ENCODE data around the gene WNT7B.

WNT7B gene

DNA sequence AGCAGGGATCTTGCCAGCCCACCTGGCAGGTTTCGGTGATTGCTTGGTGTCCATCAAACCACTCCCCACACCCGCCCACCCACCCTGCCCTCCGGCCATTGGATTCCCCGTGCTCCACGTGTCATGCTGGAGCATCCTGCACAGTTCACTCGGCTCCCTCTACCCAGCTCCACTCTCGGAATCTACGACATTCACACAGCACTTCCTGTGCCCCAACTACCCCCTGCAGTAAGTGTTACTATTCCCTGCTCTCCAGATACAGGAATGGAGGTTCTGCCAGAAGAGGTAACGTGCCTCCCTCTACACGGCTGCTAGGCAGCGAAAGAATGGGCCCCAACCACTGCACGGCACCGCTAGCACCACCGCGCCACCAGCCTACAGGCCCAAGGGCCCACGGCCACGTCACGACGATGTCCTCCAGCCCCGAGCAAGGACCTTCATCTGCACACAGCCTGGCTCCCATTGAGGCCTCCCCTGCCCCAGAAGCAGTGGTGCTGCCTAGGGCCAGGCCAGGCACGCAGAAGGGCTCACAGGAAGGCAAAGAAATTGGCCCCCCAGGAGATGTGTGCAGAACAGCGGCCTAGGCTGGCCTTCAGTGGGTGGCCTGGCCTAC lies 27.6 kb downstream of the WNT7B start:
- DNase-seq = no peak

DNA sequence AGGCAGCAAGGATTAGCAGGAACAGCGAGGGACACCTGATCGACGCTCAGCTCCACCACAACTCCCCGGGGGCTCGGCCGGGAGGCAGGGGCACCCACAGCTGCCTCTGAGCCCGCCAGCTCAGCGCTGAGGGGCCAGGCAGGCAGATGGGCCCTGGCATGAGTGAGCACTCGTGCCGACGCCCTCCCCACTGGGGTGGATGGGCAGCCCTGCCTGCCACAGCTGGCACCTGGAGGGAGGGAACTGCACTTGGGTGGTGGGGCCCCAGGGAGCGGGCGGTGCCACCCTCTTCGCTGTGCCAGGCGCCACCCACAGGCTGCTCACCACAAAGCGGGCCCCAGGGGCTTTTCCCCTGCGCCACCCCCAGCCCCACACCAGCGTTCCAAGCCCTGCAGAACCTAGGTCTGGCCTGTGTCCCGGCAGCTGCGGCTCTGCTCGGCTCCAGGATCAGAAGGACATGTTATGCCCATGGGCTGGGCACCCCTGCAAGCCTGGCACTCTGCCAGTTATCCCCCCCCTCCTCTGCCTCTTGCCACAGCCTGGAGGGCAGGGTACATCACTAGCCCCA lies 28.8 kb downstream of the WNT7B start:
- no peak for DNase-seq

DNA sequence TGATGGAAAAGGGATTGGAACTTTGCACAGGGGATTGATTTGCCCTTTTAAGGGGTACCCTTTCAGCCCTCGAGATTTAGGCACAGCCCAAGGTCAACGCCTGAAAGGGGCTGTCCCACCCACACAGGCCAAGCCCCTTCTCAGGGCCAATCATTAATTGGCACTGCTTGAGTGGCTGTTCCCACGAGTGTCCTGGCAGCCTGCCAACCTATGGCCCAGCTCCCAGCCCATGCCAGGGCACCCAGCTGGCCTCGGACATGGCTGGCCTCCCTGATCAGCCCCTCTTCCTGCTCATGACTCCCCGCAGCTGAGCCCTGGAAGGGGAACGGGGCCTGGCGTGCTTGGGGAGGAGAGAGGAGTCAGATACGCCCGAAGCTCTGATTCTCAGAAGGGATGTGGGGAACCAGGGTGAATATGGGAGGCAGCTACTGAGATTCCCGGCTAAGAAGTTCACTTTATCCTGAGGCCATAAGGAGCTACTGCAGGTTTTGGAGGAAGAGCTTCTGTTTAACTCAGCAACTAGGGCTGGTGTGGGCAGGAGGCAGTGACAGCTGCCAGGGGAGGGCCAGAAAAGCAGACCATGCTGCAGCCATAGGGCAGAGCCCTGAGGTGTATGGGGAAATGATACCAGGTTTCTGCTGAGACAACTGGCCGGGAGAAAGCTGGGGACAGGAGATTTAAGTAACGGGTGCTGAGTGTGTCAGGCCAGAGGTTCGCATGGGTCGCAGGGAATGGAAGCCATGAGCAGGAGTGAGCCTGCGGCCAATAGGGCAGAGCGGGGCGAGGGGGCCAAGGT lies 30.0 kb downstream of the WNT7B start:
- DNase-seq = no peak

DNA sequence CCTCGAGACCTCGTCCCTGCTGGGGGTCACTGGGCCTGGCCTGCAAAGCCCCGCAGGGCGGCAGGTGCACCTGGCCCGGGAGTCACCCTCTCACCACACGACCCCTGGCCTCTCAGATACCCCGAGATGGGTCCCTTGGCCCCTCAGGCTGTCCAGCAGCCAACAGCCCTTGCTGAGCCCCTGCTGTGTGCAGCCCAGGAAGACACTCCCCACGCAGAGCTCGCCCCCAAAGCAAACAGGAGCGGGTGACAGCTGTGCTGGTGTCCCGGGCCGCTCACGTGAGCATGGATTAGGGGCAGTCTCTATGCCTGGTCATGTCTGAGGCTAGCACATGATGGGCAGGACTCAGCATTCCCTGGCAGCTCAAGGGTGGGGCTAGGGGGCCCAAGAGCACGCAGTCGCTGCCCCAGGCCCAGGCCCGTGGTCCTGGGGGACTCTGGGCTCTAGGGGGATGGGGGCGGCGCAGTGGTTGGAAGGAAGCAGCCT lies 31.3 kb downstream of the WNT7B start:
- no peak for DNase-seq

DNA sequence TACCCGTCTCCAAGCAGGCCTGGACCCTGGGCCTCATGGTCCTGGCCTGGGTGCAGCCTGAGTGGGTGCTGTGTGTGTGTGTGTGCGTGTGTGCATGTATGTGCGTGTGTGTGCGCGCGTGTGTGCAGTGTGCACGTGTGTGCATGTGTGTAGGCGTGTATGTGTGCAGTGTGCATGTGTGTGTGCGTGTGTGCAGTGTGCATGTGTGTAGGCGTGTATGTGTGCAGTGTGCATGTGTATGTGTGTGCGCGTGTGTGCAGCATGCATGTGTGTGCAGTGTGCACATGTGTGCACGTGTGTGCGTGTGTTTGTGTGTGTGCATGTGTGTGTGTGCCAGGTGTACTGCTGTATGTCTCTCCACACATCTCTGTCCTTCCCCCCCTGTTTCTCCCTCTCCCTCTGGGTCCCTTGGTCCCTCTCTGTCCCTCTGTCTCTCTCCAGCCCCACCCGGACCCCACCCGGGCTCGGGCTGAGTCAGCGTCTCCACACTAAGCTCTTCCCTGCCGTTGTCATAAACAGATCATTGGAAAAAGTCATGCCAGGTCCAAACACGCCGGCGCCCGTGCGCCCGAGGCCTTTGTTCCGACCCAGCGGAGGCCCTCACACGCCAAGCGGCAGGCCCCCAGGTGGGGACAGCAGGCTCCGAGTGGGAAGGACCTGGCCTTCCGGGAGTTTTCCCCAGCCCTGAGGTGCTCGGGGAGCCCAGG lies 34.0 kb downstream of the WNT7B start:
- DNase-seq = no peak

DNA sequence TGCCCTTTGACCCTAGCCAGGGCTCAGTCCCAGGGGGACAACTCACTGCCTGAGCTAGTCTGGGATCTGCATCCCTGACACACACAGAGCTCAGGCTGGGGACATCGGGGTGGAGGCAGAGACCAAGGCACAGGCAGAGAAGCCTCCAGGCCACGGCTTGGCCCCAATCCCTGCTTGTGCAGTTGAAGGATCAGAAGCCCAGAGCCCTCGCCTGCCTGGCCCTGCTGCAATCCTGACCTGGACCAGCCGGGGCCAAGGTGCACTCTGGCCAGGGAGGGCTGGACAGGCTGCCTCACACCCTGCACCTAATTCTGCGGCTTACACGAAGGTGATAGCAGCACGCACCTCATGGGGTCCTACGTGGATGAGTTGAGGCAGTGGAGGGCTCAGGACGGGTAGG lies 34.6 kb downstream of the WNT7B start:
- no peak for DNase-seq

DNA sequence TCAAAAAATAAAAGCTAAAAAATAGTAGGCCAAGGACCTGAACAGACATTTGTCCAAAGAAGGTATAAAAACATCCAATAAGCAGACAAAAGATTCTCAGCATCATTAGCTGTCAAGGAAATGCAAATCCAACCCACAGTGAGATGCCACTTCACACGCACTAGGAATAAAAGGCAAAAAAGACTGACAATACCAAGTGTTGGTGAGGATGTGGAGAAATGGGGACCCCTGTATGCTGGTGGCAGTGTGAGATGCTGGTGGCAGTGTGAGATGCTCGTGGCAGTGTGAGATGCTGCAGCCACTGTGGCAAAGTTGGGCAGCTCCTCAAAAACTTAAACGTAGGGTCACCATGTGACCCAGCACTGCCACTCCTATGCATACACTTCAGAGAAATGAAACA lies 38.0 kb downstream of the WNT7B start:
- no peak for DNase-seq

DNA sequence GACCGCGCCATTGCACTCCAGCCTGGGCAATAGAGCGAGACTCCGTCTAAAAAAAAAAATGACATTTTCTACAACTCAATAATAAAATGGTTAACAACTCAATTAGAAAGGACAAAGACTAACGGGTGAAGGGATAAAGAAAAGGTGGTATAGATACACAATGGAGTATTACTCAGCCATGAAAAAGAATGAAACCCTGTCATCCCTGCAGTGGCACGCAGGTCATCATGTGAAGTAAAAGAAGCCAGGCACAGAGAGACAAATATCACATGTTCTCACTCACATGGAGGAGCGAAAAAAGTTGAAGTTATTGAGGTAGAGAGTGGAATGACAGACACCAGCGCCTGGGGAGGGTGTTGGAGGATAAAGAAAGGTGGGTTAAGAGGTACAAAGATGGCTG lies 39.0 kb downstream of the WNT7B start:
- DNase-seq = no peak

DNA sequence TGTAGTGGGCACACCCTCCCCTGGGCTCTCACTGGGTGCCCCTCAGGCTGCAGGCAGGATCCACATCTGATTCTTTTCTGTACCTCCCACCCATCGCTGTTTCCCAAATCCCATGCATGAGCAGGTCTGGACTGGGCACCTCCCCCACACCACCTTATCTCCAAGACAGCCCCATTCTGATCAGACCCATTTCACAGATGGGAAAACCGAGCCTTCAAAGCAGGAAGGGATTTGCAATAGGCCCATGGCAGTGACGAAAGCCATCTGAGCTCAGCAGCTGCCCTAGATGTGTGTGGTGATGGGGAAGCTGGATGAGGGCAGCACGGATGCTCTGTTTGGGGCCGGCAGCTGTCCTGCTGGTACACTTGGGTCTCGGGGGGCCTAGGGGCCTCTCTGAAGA lies 41.4 kb downstream of the WNT7B start:
- DNase-seq = no peak

DNA sequence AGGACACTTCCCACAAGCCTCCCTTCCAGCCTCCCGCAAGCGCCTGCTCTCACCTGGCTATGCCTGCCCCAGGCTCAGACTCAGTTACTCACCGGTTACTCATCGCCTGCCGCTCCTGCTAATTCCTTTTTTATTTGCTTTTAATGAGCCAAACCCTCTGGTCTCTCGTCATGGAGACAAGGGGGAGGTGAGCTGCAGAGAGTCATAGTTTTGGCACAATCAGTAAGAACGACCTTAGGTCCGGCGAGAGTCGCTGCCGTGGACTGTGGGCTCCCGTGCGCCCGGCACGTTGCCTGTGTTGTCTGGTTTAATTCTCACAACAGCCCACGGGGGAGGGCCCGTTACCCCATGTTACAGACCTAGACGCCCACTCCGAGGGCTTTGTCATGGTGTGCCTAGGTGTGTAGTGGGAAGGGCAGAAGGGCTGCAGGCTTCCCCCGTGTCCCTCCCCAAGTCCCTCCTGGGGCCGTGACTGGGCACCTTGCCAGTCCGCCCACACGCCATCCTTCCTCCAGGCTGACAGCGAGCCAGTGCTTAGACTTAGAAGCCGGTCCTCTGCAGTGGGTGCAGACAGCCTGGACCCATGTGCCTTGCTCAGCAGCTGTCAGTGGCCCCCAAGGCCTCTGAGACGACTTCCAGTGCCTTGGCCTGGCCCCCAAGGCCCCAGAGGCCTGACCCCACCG lies 42.2 kb downstream of the WNT7B start:
- DNase-seq = no peak

DNA sequence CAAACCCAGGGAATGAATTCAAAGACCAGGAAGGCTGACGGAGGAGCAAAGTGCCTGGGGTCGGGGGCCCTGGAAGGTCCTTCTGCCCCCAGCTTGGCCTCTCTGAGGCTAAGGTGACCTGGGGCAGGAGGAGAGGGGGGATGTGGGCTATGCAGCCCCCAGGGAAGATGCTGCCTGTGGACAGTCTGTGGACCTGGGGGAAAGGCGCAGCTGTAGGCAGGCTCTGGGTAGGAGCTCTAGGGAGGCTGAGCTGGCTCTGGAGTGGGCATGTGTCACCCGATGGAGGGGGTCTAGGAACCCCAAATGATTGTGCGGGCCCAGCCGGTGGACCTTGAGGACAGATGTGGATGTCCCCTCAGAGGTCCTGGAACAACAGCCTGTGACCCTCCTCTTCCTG lies 42.8 kb downstream of the WNT7B start:
- DNase-seq = no peak

DNA sequence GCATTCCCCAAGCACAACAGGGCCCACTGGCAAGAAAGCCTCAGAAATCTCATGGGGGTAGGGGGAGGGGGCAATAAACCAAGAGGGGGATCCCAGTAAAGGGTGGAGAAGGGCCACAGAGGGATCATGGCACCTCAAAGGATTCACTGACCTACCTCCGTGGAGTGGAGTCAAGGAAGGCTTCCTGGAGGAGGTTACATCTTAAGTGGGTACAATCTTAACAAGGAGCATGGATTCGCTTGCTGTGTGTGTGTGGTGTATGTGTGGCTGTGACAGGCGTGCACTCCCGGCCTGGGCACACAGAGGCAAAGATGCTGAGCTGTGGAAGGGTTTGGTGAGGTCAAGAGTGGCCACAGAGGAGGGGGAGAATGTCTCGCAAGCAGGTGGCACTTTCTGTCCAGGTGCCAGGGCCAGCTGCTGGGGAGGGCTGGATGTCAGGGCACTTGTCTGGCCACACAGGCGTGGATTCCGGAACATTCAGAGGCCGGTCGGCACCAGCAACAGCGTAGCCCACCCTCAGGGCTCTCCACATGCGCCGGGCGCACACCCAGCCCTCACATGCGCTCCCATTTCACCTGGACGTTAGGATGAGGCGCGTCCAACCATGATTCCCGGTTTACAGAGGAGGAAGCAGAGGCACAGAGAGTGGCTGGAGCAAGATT lies 43.3 kb downstream of the WNT7B start:
- DNase-seq = no peak

DNA sequence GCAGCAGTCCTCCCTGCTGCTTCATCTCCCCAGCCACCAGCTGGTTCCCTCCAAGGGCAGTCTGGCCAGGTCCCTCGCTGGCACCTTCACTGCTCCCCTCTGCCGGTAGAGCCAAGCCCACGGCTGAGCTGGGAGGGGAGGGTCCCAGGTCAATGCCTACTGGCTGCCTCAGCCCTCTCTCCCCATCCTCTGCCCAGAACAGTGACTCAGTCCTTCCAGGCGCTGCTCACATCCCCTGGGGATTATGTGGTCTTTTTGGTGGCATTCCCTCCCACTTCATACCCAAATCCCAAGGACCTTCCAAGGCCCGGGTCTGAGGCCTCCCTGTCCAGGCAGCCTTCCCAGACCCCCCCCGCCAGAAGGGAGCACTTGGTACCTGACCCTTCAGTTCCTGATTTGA lies 44.9 kb downstream of the WNT7B start:
- no peak for DNase-seq

DNA sequence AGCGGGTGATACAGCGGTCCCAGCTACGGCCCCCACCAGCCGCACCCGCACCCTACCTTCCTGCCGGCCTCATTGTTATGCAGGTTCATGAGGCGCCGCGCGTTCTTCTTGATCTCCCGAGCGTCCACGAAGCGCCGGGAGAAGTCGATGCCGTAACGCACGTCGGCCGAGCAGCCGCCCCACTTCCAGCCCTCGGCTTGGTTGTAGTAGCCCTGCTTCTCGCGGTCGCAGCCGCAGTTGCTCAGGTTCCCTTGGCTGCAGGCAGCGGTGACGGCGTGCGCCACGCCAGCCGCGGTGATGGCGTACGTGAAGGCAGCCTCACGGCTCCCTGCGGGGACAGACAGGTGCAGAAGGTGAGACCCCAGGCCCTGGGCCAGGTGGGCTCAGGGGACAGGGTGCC lies 45.9 kb downstream of the WNT7B start:
- DNase-seq = no peak

DNA sequence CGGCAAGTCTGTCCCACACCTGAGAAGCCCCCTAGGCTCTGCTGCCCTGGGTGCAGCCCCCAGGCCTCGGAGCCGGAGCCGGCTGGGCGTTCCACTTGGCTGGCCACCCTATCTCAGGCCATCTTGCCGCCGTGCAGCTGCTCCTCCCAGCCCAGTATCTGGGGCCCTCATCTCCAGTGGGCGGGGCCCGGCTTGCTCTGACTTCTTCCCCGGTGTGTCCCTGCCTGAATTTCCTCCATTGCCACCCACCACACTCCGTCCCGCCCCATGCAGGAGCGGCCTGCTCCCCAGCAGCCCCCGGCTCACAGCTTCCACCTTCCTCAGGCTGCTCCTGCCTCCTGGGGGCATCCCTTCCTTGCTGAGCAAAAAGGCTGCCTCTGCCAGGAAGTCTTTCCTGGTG lies 46.6 kb downstream of the WNT7B start:
- DNase-seq = no peak

DNA sequence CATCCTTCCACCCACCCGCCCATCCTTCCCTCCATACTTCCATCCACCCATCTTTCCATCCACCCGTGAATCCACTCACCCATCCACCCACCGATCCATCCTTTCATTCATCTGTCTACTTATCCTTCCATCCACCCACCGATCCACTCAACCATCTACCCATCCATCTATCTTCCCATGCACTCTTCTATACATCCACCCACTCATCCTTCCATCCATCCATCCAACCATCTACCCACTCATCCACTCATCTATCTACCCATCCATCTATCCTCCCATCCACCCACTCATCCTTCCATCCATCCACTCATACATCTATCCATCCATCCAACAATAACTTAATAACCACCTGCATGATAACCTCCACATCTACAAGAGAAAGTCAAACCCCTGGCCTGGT lies 47.3 kb downstream of the WNT7B start:
- no peak for DNase-seq

DNA sequence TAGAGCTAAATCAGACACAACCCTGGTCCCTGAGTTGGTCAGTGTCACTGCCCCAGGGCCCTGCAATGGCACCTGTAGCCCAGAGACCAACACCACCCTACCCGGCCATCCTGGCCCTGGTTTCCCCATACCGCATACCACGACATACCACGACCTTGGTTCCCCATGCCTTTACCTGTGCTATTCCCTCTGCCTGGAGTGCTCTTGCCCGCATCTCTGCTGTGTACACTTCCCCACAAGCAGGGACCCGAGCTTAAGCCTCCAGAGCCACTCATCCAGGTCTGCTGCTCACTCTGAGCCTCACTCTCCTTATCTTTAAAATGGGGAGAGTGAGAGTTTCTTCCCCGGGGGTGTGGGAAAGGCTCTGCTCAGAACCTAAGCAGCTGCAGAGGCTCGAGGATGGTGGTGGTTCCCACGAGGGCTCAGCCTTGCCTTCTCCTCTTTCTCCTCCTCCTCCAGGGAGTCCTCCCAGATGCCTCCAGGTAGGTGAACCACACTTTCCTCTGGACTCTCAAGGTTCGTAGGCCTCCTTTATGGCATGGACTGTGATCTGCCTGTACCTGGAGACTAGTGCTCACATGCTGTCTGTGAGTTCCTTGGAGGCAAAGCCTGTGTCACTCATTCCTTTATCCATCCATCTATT lies 48.1 kb downstream of the WNT7B start:
- DNase-seq = no peak

DNA sequence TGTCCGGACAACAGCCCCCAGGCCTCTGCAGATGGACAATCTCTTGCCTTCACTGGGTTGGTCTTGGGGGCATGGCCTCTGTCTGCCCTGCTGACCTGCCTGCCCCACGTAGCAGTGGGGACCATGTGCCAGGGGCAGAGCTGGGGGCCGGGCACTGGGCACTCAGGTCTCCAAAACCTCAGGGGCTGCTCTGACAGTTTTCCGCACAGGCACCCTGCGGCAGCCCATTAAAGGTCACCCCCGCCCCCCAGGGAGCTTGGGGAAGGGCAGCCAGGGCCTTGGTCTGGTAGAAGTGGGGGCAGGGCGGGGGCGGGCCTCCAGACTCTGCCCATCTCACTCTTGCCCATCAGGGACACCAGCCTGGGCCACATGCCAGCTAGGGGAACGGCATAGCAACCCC lies 49.9 kb downstream of the WNT7B start:
- no peak for DNase-seq

DNA sequence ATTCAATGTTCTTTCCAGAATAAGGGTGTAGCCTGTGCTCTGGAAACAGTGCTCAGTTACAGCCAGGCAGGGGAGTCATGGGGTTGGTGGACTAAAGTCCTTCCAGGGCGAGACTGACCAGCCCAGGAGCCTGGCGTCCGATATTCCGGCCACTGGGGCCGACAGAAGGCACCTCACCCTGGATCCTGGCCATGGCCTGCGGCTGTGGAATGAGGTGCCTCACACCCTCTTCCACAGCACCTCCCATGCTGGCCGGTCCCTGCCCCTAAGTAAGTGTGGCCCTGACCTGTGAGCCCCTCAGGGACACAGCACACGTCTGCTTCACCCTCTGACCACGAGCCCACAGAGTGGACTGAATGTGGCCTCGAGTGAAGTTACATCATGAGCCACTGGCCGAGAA lies 50.5 kb downstream of the WNT7B start:
- DNase-seq = no peak

DNA sequence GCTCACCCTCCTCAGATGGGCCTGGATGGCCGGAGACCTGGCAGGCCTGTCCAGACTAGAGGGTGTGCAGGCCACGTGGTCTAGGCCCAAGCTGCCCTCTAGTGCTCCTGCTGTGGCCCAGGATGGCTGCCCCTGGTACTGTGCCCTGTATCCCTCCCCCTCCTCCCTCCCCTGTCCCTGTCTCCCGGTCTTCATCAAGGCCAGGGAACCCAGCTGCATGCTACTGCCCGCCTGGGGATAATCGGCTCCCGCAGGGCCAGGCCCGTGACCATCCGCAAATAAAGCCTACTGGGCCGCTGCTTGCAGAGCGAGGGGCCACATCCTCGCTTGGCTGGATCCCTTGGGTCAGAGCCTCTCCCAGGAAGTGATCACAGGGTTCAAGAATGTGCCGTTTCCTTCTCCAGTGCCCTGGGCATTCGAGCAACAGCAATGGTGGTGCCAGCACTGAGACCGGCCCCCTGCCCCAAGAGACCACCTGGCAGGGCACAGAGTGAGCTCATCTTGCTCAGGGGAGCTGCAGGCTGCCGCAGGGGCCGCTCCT lies 51.1 kb downstream of the WNT7B start:
- DNase-seq = no peak

DNA sequence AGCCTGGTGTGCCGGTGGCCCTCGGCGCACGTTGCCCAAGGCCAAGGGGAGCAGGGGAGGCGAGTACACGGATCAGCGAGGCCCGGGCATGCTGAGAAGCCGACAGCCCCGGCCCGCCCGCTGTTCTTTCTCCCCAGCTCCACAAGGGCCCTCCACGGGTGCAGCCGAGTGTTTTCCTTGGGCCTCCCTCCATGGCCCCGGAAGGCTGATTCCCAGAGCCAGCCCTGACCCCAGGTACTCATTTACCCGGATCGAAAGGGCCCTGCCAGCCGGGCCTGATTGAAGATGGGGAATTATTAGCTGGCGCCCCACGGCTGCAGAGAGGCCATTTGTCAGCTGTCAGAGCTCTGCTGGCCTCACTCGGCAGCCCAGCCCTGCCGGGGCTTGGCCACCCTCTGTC lies 53.1 kb downstream of the WNT7B start:
- no peak for DNase-seq

DNA sequence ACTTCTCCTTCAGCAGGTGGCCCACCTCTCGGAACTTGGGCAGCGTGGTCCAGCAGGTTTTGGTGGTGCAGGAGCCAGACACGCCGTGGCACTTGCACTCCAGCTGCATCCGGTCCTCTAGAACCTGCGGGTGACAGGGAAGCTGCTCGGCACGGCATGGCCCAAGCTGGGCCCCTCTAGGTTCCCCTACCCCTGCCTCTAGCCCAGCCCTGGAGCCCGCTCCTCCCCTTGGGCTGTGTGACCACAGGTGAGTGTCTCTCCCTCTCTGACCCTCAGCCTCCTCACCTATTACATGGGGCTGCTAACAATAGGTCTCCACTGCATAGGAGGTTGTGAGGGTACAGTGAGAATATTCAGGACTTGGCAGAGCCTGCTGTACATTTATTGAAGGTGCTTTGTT lies 53.8 kb downstream of the WNT7B start:
- no peak for DNase-seq

All from stimulated activated CD4-positive, alpha-beta T cell treated with anti-CD3 and anti-CD28 coated beads, Interleukin-12 subunit alpha, Interleukin-12 subunit beta, amount 100 ng/mL, for 4 hours (primary cell).